MM.1S (cell line): ENCODE data around the gene KSR1.
"Not testable (repeated sequence)": the region's sequence is repeated elsewhere in the genome, so short reads cannot be mapped to it uniquely, and the experiment has no call there.

Experiments
- DNase-seq: peaks from one replicate; pipeline ENCODE4 v3.0.0-alpha.2; 2015
- H2AFZ ChIP-seq: fragments of 300-600 bp; sonication (generic); 2 replicates; pipeline ENCODE4 v1.6.0; 2016; ENCODE audit warnings: antibody characterized with exemption, low read length
- H3F3A ChIP-seq: fragments of 300-600 bp; sonication (generic); 2 replicates; pipeline ENCODE4 v1.6.1; 2016; ENCODE audit warnings: mild to moderate bottlenecking, antibody characterized with exemption, low read length, moderate library complexity, mixed read lengths; ENCODE audit not compliant: insufficient read depth
- H3K27ac ChIP-seq: fragments of 300-600 bp; sonication (generic); 2 replicates; pipeline ENCODE4 v1.5.1; 2016; ENCODE audit warnings: mild to moderate bottlenecking, low read length
- H3K27me3 ChIP-seq: fragments of 300-600 bp; sonication (generic); replicated peaks from 2 replicates; pipeline ENCODE4 v1.6.0; 2016; ENCODE audit warnings: low read length; ENCODE audit not compliant: insufficient read depth
- H3K36me3 ChIP-seq: fragments of 300-600 bp; sonication (generic); replicated peaks from 2 replicates; pipeline ENCODE4 v1.6.1; 2016; ENCODE audit warnings: mild to moderate bottlenecking, low read length, mixed read lengths; ENCODE audit not compliant: insufficient read depth
- H3K4me1 ChIP-seq: fragments of 300-600 bp; sonication (generic); 2 replicates; pipeline ENCODE4 v1.6.1; 2016; ENCODE audit warnings: low read length, mixed read lengths
- H3K4me2 ChIP-seq: fragments of 300-600 bp; sonication (generic); 2 replicates; pipeline ENCODE4 v1.6.0; 2016; ENCODE audit warnings: low read depth, low read length
- H3K4me3 ChIP-seq: fragments of 300-600 bp; sonication (generic); 2 replicates; pipeline ENCODE4 v1.5.1; 2016; ENCODE audit warnings: low read length, mixed read lengths
- H3K79me2 ChIP-seq: fragments of 300-600 bp; sonication (generic); 2 replicates; pipeline ENCODE4 v1.6.1; 2016; ENCODE audit warnings: mixed run types, low read length, mixed read lengths
- H3K9ac ChIP-seq: fragments of 300-600 bp; sonication (generic); 2 replicates; pipeline ENCODE4 v1.6.1; 2016; ENCODE audit warnings: low read length, mixed read lengths
- H3K9me2 ChIP-seq: fragments of 300-600 bp; sonication (generic); replicated peaks from 2 replicates; pipeline ENCODE4 v1.6.1; 2016; ENCODE audit warnings: mild to moderate bottlenecking, low read length, mixed read lengths; ENCODE audit not compliant: insufficient read depth
- H3K9me3 ChIP-seq: fragments of 300-600 bp; sonication (generic); replicated peaks from 2 replicates; pipeline ENCODE4 v1.6.1; 2016; ENCODE audit warnings: mild to moderate bottlenecking, low read length, mixed read lengths; ENCODE audit not compliant: insufficient read depth
- H4K20me1 ChIP-seq: fragments of 300-600 bp; sonication (generic); 2 replicates; pipeline ENCODE4 v1.6.1; 2016; ENCODE audit warnings: mild to moderate bottlenecking, low read length, moderate library complexity, mixed read lengths; ENCODE audit not compliant: insufficient read depth
- EZH2 ChIP-seq: fragments of 300-600 bp; sonication (generic); optimal IDR thresholded peaks from 2 replicates; pipeline ENCODE3; 2017; ENCODE audit warnings: low read depth, mild to moderate bottlenecking, antibody characterized with exemption, low read length, mixed read lengths
- EZH2phosphoT487 ChIP-seq: fragments of 300-600 bp; sonication (generic); IDR thresholded peaks from 2 replicates; pipeline ENCODE4 v1.6.1; 2018; ENCODE audit warnings: antibody characterized with exemption, low read length
- TF ChIP-seq, protein P1 (sequence below): fragments of 300-600 bp; sonication (generic); IDR thresholded peaks from 2 replicates; pipeline ENCODE4 v1.5.1; 2016; ENCODE audit warnings: antibody characterized with exemption, low read length, mixed read lengths

Gene KSR1

DNA sequence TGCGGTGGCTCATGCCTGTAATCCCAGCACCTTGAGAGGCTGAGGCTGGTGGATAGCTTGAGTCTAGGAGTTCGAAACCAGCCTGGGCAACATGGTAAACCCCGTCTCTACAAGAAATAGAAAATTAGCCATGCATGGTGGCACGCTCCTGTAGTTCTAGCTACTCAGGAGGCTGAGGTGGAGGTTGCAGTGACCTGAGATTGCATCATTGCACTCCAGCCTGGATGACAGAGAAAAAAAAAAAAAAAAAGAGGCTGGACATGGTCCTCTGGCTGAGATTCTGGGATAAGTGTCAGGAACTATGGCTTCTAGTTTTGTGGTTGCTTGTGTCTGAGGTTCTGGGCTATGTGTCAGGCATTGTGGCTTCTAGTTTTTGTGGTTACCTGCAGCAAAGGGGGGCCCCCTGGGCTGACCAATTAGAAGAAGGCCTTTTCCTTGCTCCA is 7.0 kb downstream of the KSR1 start:
- Histone ChIP-seq H3K4me2 (no peak overlapping the region), H3K4me1 (no peaks in the 10 kb centered on the region)
- TF ChIP-seq EZH2phosphoT487 = no peak
- no peak for TF ChIP-seq EZH2
- TF ChIP-seq, protein P1, sequence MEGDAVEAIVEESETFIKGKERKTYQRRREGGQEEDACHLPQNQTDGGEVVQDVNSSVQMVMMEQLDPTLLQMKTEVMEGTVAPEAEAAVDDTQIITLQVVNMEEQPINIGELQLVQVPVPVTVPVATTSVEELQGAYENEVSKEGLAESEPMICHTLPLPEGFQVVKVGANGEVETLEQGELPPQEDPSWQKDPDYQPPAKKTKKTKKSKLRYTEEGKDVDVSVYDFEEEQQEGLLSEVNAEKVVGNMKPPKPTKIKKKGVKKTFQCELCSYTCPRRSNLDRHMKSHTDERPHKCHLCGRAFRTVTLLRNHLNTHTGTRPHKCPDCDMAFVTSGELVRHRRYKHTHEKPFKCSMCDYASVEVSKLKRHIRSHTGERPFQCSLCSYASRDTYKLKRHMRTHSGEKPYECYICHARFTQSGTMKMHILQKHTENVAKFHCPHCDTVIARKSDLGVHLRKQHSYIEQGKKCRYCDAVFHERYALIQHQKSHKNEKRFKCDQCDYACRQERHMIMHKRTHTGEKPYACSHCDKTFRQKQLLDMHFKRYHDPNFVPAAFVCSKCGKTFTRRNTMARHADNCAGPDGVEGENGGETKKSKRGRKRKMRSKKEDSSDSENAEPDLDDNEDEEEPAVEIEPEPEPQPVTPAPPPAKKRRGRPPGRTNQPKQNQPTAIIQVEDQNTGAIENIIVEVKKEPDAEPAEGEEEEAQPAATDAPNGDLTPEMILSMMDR = no peak

DNA sequence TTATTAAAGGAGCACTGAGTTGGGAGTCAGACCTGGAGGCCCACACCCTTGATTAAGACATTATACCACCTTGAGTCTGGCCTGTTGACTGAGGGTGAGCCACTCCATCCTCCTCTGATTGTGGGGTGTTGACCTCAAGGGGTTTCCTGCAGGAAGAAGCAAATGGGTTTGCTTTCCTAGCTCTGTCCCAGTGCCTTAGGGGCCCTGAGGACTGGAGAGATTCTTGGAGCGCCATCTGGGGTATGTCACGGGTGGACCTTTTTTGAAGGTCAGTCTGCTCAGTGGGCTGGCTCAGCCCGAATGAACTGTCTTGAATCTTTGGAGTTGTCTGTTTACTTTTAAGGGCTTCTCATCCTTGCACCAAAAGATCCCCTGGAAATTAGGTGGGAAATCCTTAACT is 7.8 kb downstream of the KSR1 start:
- not testable (repeated sequence) for H2AFZ ChIP-seq, H3K79me2 ChIP-seq, H3F3A ChIP-seq, H3K9ac ChIP-seq, H3K9me2 ChIP-seq, H3K4me2 ChIP-seq, H3K27ac ChIP-seq, H3K4me3 ChIP-seq, H3K27me3 ChIP-seq, H3K4me1 ChIP-seq, DNase-seq, H3K36me3 ChIP-seq, H3K9me3 ChIP-seq, H4K20me1 ChIP-seq

More for the DNA sequence above, 7.0 kb downstream of the KSR1 start:
- no peak overlapping the region for H3K9ac ChIP-seq
- H2AFZ ChIP-seq = no peak overlapping the region
- H4K20me1 ChIP-seq = no peaks in the 10 kb centered on the region
- H3K4me3 ChIP-seq = no peak overlapping the region
- no peaks in the 10 kb centered on the region for H3K27me3 ChIP-seq
- no peak for DNase-seq
- H3K27ac ChIP-seq = no peak overlapping the region
- no peaks in the 10 kb centered on the region for H3K79me2 ChIP-seq
- H3F3A ChIP-seq = no peaks in the 10 kb centered on the region
- H3K36me3 ChIP-seq = no peaks in the 10 kb centered on the region
- no peaks in the 10 kb centered on the region for H3K9me3 ChIP-seq
- no peaks in the 10 kb centered on the region for H3K9me2 ChIP-seq

DNA sequence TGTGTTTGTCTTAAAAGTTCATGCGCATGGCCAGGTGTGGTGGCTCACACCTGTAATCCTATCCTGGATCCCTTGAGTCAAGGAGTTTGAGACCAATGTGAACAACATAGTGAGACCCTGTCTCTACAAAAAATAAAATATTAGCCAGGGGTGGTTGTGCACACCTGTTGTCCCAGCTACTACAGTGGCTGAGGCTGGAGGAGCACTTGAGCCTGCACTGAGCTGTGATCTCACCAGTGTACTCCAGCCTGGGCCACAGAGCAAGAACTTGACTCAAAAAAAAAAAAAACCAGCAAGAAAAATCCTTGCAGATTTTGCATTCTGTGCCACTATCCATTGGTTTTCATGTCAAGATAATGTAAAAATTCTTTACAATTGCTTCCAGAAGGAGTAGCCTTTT is 8.2 kb downstream of the KSR1 start:
- Histone ChIP-seq H4K20me1 (no peaks in the 10 kb centered on the region), H3K4me1 (no peaks in the 10 kb centered on the region), H3K79me2 (no peaks in the 10 kb centered on the region), H3K9me2 (no peaks in the 10 kb centered on the region), H3K9me3 (no peaks in the 10 kb centered on the region), H3K9ac (no peak overlapping the region), H3K27ac (no peak overlapping the region), H3K4me2 (no peak overlapping the region), H3K36me3 (no peaks in the 10 kb centered on the region), H3K4me3 (no peak overlapping the region), H2AFZ (no peak overlapping the region), H3F3A (no peaks in the 10 kb centered on the region), H3K27me3 (no peaks in the 10 kb centered on the region)
- no peak for DNase-seq
- TF ChIP-seq EZH2phosphoT487 (no peak), EZH2 (no peak)
- TF ChIP-seq, protein P1 = no peak

DNA sequence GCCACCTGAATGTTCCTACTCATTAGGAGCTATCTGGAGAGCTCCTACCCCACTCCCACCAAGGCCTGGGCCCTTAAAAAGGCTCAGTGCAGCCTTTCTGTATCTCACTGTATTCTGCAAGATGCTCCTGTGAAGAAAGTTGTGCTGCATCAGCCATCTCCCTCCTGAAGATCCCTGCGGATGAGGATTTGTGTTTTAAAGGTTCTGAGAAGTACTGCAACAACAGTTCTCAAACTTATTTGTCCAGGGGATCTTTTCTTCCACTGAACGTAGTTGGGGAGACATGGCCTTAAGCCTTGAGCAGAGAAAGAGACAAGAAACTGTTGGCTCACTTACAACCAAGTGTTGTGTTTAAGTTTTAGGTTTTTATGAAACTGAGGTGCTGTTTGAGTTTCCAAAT is 9.6 kb downstream of the KSR1 start:
- H3K9me2 ChIP-seq, H3K36me3 ChIP-seq, H3K27ac ChIP-seq, H3K9me3 ChIP-seq, H3F3A ChIP-seq, H4K20me1 ChIP-seq, DNase-seq, H3K27me3 ChIP-seq, H3K9ac ChIP-seq, H3K4me1 ChIP-seq, H2AFZ ChIP-seq, H3K4me3 ChIP-seq, H3K79me2 ChIP-seq, H3K4me2 ChIP-seq: not testable (repeated sequence)
